Activated naive CD8-positive, alpha-beta T cell treated with anti-CD3 and anti-CD28 coated beads, Interleukin-2, amount 50 U/mL, for 16 hours (primary cell): ENCODE measurements around the gene METAP1.
A peak's percentile ranks its signal among the peaks of the same experiment; 100 is the strongest.
"Not testable (repeated sequence)": the region's sequence is repeated elsewhere in the genome, so short reads cannot be mapped to it uniquely, and the experiment has no call there.

ENCODE experiments used
- DNase-seq: peaks from one replicate; pipeline ENCODE4 v3.0.0-alpha.2; 2020; ENCODE audit warnings: low read depth, low spot score

Gene METAP1

GRCh38 chr4:99058228-99058627 lies 62.7 kb downstream of the METAP1 start:
- DNase-seq, result no peak

GRCh38 chr4:99059550-99059949 lies 64.0 kb downstream of the METAP1 start:
- DNase-seq, result no peak

- DNase-seq, result no peak
Observed at GRCh38 chr4:99061048-99061700, 65.7 kb downstream of the METAP1 start.

GRCh38 chr4:99062120-99062519 lies 66.6 kb downstream of the METAP1 start:
- no peak for DNase-seq

- not testable (repeated sequence) for DNase-seq
Observed at GRCh38 chr4:99065521-99065920, 70.0 kb downstream of the METAP1 start.

- DNase-seq, result no peak
Observed at GRCh38 chr4:99067617-99068016, 72.1 kb downstream of the METAP1 start.

GRCh38 chr4:99071159-99071558 lies 75.6 kb downstream of the METAP1 start:
- no peak for DNase-seq

GRCh38 chr4:99074816-99075215 lies 79.3 kb downstream of the METAP1 start:
- DNase-seq, result no peak

GRCh38 chr4:99076292-99076976 lies 80.9 kb downstream of the METAP1 start:
- DNase-seq, result no peak

GRCh38 chr4:99077177-99077576 lies 81.7 kb downstream of the METAP1 start:
- DNase-seq, result no peak

- DNase-seq, result no peak
Observed at GRCh38 chr4:99078336-99078735, 82.8 kb downstream of the METAP1 start.

- no peak for DNase-seq
Observed at GRCh38 chr4:99078931-99079624, 83.6 kb downstream of the METAP1 start.

- no peak for DNase-seq
Observed at GRCh38 chr4:99079625-99080295, 84.2 kb downstream of the METAP1 start.

GRCh38 chr4:99080869-99081268 lies 85.3 kb downstream of the METAP1 start:
- not testable (repeated sequence) for DNase-seq

GRCh38 chr4:99082192-99082591 lies 86.7 kb downstream of the METAP1 start:
- DNase-seq, result no peak

GRCh38 chr4:99084595-99084994 lies 89.1 kb downstream of the METAP1 start:
- no peak for DNase-seq

GRCh38 chr4:99088023-99088449 lies 92.5 kb downstream of the METAP1 start:
- DNase-seq, result no peak

GRCh38 chr4:99088481-99089365 lies 93.2 kb downstream of the METAP1 start, which contains the start of gene ADH5:
Gene ADH5, minus strand, starts transcription at chr4:99088788. Its CDS starts 88 bp downstream, at chr4:99088700.
- peak; percentile 92 for DNase-seq

- DNase-seq, result no peak
Observed at GRCh38 chr4:99090481-99091215, 95.1 kb downstream of the METAP1 start.

- DNase-seq, result no peak
Observed at GRCh38 chr4:99091216-99091575, 95.7 kb downstream of the METAP1 start.
